GM21360 (cell line): ENCODE results near the gene SLC16A8.
"Not testable (repeated sequence)": the region's sequence is repeated elsewhere in the genome, so short reads cannot be mapped to it uniquely, and the experiment has no call there.

ENCODE experiments used
- ATAC-seq: cut with Tn5 transposase; IDR thresholded peaks from one replicate; pipeline ENCODE4 v1.9.1; 2021; ENCODE audit warnings: mild to moderate bottlenecking, moderate library complexity; ENCODE audit not compliant: unreplicated experiment

Gene SLC16A8

GRCh38 chr22:38088629-38089473, 4.9 kb upstream of the SLC16A8 start:
- no peak for ATAC-seq

DNA sequence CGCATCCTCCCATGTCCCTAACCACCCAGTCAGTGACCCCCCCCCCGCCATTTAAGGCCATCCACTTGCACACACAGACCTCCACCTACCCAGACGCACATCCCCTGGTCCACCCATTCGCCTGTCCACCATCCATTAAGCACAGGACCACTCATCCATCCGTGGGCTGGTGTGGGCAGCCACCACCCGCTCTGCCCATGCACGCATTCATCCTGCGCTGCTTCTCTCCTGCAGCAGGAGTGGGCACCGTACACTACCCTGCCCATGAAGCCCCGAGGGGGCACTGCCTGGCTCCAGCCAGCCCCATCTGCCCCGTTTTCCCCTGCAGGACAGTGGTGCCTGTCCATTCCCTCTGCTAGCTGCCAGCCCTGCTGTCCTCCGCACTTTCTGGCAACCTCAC, 3.9 kb upstream of the SLC16A8 start:
- ATAC-seq, result no peak

GRCh38 chr22:38086942-38087341, 3.0 kb upstream of the SLC16A8 start:
- no peak for ATAC-seq

GRCh38 chr22:38086001-38086845, 2.2 kb upstream of the SLC16A8 start:
- ATAC-seq, result no peak

DNA sequence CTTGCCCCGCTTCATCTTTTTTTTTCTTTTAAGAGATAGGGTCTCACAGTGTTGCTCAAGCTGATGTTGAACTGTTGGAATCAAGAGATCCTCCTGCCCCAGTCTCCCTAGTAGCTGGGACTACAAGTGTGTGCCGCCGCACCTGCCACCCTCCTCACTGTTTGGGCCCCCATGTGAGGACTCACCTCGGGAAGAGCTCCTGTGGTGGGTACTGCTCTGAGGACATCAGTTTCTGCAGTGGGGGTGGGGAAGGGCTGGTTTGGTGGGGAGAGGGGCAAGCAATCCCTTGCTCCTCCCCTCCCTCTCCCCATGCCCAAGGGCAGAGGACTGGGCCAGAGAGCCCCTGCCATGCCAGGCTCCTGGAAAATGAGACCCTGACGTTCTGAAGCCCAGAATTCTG, 1.5 kb upstream of the SLC16A8 start:
- ATAC-seq, result no peak

DNA sequence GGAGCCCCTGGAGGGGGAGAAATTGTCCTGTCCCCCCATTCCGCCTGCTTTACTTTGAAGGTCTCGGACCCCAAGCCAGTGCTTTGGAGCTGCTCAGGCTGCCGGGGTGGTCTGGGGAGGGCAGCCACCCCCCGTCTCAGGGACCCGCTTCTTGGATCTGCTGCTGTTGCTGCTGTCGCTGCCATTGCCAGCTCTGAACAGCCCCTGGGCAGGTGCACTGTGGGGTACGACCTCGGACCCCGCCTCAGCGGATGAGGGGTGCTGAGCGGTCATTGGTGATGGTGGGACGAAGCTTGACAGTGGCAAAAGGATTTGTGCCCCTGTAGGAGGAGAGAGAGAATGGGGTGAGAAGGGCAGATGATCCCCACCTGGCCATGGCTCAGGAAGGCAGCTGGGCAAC, 1.1 kb upstream of the SLC16A8 start:
- no peak for ATAC-seq

GRCh38 chr22:38082986-38083710, 836 bp downstream of the SLC16A8 start:
- ATAC-seq, result no peak

- no peak for ATAC-seq
Observed at GRCh38 chr22:38081941-38082828, 1.8 kb downstream of the SLC16A8 start.

GRCh38 chr22:38081636-38081940, 2.4 kb downstream of the SLC16A8 start:
- ATAC-seq, result no peak

GRCh38 chr22:38080850-38081635, 2.9 kb downstream of the SLC16A8 start:
- no peak for ATAC-seq

- no peak for ATAC-seq
Observed at GRCh38 chr22:38080474-38080849, 3.5 kb downstream of the SLC16A8 start.

GRCh38 chr22:38079804-38080203, 4.2 kb downstream of the SLC16A8 start:
- ATAC-seq, result no peak

DNA sequence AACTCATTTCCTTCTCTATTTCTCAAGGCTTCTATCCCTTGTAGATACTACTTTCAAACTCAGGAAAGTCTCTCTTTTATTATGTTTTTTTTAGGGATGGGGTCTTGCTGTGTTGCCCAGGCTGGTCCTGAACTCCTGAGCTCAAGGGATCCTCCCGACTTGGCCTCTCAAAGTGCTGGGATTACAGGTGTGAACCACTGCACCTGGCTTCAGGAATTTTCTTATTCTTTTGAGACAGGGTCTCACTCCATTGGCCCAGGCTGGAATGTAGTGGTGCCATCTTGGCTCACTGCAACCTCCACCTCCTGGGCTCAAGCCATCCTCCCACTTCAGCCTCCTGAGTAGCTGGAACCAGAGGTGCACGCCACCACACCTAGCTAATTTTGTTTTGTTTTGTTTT, 4.8 kb downstream of the SLC16A8 start:
- ATAC-seq, result not testable (repeated sequence)

DNA sequence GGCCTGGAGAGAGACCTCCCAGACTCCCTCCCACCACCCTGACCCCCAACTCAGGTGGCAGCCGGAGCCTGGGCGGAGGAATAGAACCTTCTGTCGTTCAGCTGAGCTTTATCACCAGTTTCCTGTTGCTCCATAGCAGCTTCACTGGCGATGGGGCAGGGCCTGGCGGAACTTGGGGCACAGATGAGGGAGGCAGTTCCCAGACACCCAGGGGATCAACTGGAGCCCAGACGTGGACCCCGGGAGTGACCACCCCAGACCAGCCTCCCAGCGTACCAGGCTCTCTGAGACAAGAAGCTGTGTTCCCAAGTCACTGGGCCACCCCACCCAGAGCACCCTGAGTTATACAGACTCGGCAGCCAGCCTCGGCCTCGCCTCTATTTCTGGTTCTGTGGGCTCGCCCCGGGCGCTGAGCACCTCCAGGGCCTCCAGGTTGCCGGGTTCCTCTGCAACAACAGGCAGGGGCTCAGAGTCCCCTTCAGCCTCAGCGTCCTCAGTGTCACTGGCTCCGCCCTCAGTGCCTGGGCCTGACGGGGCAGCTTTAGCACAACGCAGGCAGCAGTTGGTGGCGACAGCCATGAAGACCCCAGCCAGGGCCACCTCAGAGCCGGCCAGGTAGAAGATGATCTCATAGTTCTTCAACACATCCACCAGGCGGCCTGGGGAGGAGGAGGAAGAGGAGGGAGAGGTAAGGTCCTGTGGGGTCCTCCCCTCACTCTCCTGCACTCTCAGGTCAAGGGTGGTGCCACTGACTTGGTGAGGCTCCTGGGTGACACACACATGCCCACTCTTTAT, 5.7 kb downstream of the SLC16A8 start:
- ATAC-seq, result no peak

DNA sequence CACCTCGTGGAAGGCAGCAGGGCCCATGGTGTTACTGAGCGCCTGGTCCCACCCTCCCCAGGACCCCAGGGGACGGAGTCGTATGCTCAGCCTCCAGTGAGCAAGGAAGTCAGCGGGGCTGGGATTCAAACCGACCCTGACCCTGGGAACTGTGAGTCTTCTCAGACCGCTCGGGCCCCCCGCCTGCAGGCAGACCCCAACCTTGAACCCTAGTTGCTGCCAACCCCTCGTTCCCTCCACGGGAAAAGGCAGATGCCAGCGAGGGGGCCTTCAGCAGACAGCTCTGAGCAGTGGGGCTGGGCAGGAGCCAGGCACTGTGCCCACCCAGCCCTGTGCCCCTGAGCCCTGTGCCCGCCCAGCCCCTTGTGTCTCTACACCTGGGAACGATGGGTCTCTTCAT, 6.4 kb downstream of the SLC16A8 start:
- no peak for ATAC-seq

DNA sequence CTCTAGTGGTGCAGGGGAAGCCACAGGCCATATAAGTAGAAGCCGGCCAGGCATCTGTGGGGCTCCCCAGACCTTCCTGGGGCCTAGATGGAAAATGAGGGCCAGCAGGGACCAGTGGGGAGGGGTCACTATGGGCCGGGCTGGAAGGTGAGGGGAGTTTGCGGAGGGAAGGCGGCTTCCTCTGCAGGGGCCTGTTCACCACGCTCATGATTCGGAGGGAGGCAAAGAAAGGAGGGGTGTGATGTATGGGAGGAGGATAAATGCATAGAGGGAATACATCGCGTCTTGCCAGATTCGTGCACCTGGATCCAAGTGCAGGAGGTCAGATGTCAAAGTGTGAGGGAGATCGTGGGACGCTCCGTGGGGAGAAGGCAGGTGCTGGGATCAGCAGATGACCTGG, 6.9 kb downstream of the SLC16A8 start:
- ATAC-seq, result no peak

- no peak for ATAC-seq
Observed at GRCh38 chr22:38075961-38076360, 8.0 kb downstream of the SLC16A8 start.

DNA sequence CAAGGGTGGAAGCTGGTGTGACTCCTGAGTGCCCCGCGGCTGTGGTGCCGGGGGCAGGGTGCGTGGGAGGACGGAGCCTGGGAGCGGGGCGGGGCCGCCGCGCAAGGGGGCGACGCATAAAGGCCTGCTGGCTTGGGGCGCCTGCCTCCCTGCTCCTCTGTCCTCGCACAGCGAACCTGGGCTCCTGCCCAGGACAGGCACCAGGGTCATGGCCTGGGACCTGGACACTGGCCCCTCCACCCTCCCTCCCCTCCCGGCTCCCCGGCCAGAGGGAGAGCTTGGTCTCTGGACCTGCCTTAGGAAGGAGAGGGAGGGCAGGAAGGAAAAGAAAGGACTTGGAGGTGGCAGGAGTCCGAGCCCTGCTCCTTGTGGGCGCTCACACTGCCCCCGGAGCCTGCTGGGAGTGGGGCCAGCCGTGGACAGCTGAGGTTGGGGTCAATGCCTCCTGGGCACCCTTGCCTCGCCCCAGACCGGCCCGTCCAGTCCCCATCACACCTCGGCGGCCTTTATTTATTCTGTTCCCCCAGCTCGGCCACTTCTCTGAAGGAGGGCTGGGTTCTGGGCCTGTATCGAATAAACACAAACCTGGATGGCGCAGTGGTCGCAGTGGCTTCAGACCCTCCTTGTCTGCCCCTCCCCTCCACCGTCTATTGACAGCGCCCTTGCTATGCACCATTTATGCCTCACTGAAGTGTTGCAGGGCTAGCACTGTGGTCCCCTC, 8.7 kb downstream of the SLC16A8 start:
- ATAC-seq, result no peak
